Activated CD8-positive, alpha-beta memory T cell treated with anti-CD3 and anti-CD28 coated beads, Interleukin-2, amount 50 U/mL, for 24 hours (primary cell): Measurements from ENCODE around the gene KBTBD13.

ENCODE experiments used
- DNase-seq: peaks from one replicate; pipeline ENCODE4 v3.0.0-alpha.2; 2020; ENCODE audit errors: extremely low read depth

Gene KBTBD13

GRCh38 chr15:65115086-65115485 is 38.5 kb downstream of the KBTBD13 start, which contains the start of gene UBAP1L:
UBAP1L (minus strand) TSS chr15:65115200; CDS start chr15:65106215, 8,985 bp downstream.
- no peak for DNase-seq

GRCh38 chr15:65115542-65115941 is 39.0 kb downstream of the KBTBD13 start:
- no peak for DNase-seq
